Testis (tissue), 2 donors: ENCODE results near the gene GSC2.

Source experiments
- CTCF ChIP-seq, 3 experiments: fragments of 450-650 bp in 2 of 3; fragments of 200-600 bp in 1 of 3; sonication (generic) in 1 of 3; IDR thresholded peaks; one replicate each; pipeline ENCODE4 v1.5.1; 2016 to 2019; ENCODE audit warnings: antibody characterized with exemption in 3 of 3, mild to moderate bottlenecking in 2 of 3, moderate library complexity in 1 of 3
- POLR2A ChIP-seq: fragments of 450-650 bp; IDR thresholded peaks from one replicate; pipeline ENCODE4 v1.6.1; 2017; ENCODE audit warnings: antibody characterized with exemption, mild to moderate bottlenecking, moderate library complexity

DNA sequence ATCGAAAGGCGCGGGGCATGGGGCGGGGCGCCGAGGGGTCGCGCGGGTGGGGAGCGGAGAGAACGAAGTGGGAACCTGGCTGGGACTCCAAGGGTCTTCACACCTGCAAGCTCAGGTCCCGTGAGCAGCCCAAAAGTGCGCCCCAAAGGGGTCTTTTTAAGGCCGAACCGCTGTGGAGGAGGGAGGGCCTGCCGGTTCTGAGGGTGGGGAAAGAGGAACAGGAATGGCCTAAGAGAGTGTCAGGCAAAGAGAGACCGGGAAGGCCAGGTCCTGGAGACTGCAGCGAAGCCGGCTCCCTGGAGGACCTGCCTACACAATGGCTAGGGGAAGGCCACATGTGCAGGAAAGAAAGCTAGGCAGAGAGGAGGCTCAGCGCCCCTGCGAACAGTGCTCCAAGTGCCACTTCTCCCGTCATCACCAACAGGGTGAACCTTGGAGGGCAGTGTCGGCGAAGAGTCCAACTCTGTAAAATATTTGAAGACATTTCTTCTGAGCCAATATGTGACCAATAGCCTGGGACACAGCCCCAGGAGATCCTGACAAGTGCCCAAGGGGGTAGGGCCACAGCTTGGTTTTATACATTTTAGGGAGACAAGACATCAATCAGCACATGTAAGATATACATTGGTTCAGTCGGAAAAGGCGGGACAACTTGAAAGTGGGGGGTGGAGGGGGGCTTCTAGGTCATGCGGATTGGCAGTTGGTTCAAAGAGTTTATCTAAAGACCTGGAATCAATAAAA lies 27.2 kb downstream of the GSC2 start:
- TF ChIP-seq CTCF (IDR thresholded peaks at IDR 0.05) (no peak), POLR2A (no peak)
